Measurements from ENCODE around the gene MED12L.
A peak's percentile ranks its signal among the peaks of the same experiment; 100 is the strongest.

MED12L gene

DNA sequence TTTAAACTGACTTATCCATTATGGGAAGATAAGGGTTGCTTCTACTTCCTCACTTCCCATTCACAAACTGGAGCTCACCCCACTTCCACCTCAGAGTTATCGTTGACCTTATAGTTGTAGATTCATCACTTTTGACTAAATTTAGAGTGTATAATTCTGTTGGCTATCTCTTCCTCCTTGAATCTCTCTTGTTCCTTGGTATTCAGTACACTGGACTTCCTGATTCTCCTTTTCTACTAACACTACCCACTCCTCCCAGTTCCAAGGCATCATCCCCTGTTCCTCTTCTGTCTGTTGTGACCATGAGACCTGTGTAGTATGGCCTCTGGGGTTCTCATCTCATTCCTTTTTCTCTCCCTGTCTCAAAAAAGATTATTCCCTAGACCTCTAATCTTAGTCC is 237.0 kb downstream of the MED12L start:
- Histone ChIP-seq H3K9me3 (ENCODE audit: low read length) (no peaks in the 10 kb centered on the region), H3K9ac (ENCODE audit: low read length) (no peak overlapping the region), H3K27ac (ENCODE audit: low read depth, low read length) (no peak overlapping the region), H3K4me3 (ENCODE audit: low read depth in 1 of 2, low read length in 2 of 2) (no peak overlapping the region), H3K4me1 (ENCODE audit: insufficient read depth, low read length) (no peaks in the 10 kb centered on the region), H3K27me3 (ENCODE audit: control insufficient read depth in 1 of 2, insufficient read depth in 2 of 2, low read length in 2 of 2) (no peaks in the 10 kb centered on the region), H3K36me3 (ENCODE audit: insufficient read depth, low read length) (no peaks in the 10 kb centered on the region)

DNA sequence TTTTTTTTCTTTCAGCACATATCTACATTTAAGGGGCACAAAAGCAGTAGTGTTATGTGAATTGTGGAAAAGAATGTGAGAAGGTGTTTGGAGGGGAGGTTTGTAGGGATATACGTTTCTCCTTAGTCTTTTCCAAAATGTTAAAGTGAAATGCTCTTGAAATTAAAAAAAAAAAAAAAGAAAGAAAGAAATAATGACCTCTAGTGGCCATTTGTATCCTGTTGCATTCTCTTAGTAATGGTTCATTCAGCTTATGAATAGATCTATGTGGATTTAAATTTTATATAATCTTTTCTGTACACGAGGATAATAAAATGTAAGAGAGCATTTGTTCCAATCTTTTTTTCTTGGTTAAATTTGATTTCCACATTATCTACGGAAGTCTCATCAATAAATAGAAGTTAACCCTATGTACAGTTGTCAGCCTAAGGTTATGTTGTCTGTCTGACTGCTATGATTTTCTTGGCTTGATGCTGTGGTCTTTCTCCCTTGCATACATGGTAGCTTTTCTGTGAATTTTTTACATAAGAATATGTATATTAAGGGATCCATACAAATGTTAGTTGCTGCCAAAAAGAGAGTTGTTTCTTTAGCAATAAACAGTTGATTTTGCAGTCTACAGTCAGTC is 242.2 kb downstream of the MED12L start:
- Histone ChIP-seq H3K4me1 (ENCODE audit: insufficient read depth, low read length) (no peaks in the 10 kb centered on the region), H3K27ac (ENCODE audit: low read depth, low read length) (no peak overlapping the region), H3K9ac (ENCODE audit: low read length) (no peak overlapping the region), H3K9me3 (ENCODE audit: low read length) (no peaks in the 10 kb centered on the region), H3K27me3 (ENCODE audit: control insufficient read depth in 1 of 2, insufficient read depth in 2 of 2, low read length in 2 of 2) (no peaks in the 10 kb centered on the region), H3K4me3 (ENCODE audit: low read depth in 1 of 2, low read length in 2 of 2) (no peak overlapping the region), H3K36me3 (ENCODE audit: insufficient read depth, low read length) (no peaks in the 10 kb centered on the region)

DNA sequence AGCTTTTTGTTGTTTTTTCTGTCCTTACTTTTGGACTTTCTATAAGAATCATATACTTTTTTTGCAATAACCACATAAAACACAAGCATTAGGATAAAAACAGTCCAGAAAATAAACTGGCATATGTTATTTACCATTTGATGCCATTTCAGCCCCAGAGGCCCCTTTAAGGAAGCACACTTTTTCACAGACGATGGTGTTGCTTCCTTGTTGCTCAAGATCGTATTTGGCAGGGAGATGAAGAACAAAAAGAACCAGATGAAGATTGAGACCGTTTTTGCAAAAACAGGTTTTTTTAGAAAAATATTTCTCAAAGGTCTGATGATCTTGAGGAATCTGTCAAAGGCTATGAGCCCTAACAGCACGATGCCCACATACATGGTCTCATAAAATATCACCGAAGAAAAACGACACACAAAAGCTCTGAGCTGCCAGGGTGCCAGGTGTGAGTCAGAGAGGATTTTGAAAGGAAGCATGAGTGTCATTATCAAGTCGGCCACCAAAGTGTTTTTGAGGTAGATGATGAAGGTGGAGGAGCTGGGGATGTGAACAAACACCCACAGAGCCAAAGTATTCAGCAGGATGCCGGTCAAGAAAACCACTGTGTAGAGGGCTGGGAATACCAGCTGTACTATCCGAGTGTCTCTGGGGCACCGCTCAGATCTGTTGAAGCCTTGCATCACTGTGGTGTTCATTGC is 243.0 kb downstream of the MED12L start:
- Histone ChIP-seq H3K9ac (ENCODE audit: low read length) (no peak overlapping the region), H3K27ac (ENCODE audit: low read depth, low read length) (no peak overlapping the region), H3K4me3 (ENCODE audit: low read depth in 1 of 2, low read length in 2 of 2) (no peak overlapping the region), H3K36me3 (ENCODE audit: insufficient read depth, low read length) (no peaks in the 10 kb centered on the region), H3K27me3 (ENCODE audit: control insufficient read depth in 1 of 2, insufficient read depth in 2 of 2, low read length in 2 of 2) (no peaks in the 10 kb centered on the region), H3K4me1 (ENCODE audit: insufficient read depth, low read length) (no peaks in the 10 kb centered on the region), H3K9me3 (ENCODE audit: low read length) (no peaks in the 10 kb centered on the region)

DNA sequence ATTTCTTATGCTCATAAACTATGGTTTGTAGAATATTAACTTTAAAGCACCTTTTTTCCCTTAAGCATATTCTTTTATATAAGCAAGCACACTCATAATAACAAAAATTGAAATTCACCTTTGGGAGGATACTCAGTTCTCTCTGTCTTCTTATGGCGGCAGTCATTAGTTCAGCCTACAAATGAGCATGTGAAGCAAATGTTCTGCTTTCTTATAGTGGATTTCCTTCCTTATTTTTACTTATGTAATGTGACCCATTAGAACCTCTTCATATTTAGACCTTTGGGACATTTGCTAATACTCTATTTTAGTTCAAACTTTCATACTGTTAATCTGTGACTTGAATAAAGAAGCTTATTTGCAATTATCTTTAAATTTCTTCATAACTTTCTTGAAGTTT is 243.9 kb downstream of the MED12L start, which contains the start of gene P2RY13:
P2RY13 (minus strand) TSS at position 187 of the 400 bp plus-strand sequence; CDS start at position 166, 21 bp downstream.
- Histone ChIP-seq H3K9me3 (ENCODE audit: low read length) (no peaks in the 10 kb centered on the region), H3K27ac (ENCODE audit: low read depth, low read length) (no peak within 1 kb of the TSS), H3K36me3 (ENCODE audit: insufficient read depth, low read length) (no peaks in the 10 kb centered on the region), H3K4me1 (ENCODE audit: insufficient read depth, low read length) (no peaks in the 10 kb centered on the region), H3K9ac (ENCODE audit: low read length) (no peak within 1 kb of the TSS), H3K4me3 (ENCODE audit: low read depth in 1 of 2, low read length in 2 of 2) (no peak within 1 kb of the TSS), H3K27me3 (ENCODE audit: control insufficient read depth in 1 of 2, insufficient read depth in 2 of 2, low read length in 2 of 2) (no peaks in the 10 kb centered on the region)

DNA sequence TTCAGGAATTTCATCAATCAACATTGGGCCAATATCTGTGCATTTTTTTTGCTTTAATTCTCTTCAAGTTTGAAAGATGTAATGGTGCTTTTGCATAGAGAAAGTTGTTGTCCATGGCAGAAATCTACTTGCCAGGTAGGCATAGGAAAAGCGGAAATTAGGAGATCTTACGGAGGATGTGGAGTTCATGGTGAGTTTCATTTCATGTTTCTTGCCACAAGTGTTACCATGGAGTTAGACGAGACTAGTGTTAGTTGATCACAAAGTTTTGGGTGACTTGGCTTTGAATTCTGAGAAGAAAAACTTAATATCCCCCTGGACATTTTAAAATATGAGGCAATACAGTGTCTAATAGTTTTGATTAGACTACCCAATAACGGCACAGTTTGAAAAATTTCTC is 244.9 kb downstream of the MED12L start:
- Histone ChIP-seq H3K4me3 (ENCODE audit: low read depth in 1 of 2, low read length in 2 of 2) (no peak overlapping the region), H3K27me3 (ENCODE audit: control insufficient read depth in 1 of 2, insufficient read depth in 2 of 2, low read length in 2 of 2) (no peaks in the 10 kb centered on the region), H3K4me1 (ENCODE audit: insufficient read depth, low read length) (no peaks in the 10 kb centered on the region), H3K9ac (ENCODE audit: low read length) (no peak overlapping the region), H3K27ac (ENCODE audit: low read depth, low read length) (no peak overlapping the region), H3K9me3 (ENCODE audit: low read length) (no peaks in the 10 kb centered on the region), H3K36me3 (ENCODE audit: insufficient read depth, low read length) (no peaks in the 10 kb centered on the region)

DNA sequence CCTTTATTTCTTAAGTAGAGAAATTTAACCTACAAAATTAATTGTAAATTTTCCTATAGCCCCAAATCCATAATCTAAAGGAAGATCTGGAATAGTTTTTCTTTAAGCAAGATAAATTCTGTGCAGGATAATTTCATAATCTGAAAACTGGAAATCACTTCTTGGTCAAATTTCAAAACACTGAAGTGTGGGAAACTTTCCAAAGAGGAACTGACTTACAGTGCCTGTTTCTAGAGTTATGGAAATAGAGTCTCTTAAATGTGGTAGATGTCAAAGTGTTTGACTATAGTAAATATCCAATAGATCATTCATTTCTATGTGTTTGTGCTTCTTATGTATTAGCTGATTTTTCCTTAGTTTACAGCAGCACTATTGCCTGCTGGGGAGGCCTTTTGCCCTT is 245.4 kb downstream of the MED12L start:
- H3K9me3 ChIP-seq (ENCODE audit: low read length), result no peaks in the 10 kb centered on the region
- H3K9ac ChIP-seq (ENCODE audit: low read length), result no peak overlapping the region
- no peaks in the 10 kb centered on the region for H3K36me3 ChIP-seq (ENCODE audit: insufficient read depth, low read length)

DNA sequence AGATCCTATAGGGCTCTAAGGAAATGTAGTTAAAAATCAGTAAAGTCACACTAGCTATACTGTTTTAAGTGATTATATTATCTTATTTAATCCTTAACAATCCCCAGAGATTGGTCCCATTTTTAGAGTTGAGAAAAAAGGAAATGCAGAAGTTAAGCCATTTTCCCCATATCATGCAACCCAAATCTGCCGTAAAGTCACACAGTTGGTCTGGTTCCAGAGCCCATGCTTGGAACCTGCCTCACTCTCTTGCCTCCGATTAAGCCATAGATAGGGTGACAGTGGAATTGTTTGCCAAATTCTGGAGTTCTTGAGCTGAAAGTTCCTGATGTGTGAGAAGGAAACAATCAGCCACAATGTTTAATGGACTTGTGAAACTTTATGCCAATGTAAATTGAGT is 246.2 kb downstream of the MED12L start:
- H3K9ac ChIP-seq (ENCODE audit: low read length), result no peak overlapping the region
- H3K27ac ChIP-seq (ENCODE audit: low read depth, low read length), result no peak overlapping the region
- H3K4me1 ChIP-seq (ENCODE audit: insufficient read depth, low read length), result no peaks in the 10 kb centered on the region
- no peaks in the 10 kb centered on the region for H3K27me3 ChIP-seq (ENCODE audit: control insufficient read depth in 1 of 2, insufficient read depth in 2 of 2, low read length in 2 of 2)
- no peaks in the 10 kb centered on the region for H3K36me3 ChIP-seq (ENCODE audit: insufficient read depth, low read length)
- H3K4me3 ChIP-seq (ENCODE audit: low read depth in 1 of 2, low read length in 2 of 2), result no peak overlapping the region
- H3K9me3 ChIP-seq (ENCODE audit: low read length), result no peaks in the 10 kb centered on the region

More for the DNA sequence above, 245.4 kb downstream of the MED12L start:
- no peaks in the 10 kb centered on the region for H3K27me3 ChIP-seq (ENCODE audit: control insufficient read depth in 1 of 2, insufficient read depth in 2 of 2, low read length in 2 of 2)
- no peaks in the 10 kb centered on the region for H3K4me1 ChIP-seq (ENCODE audit: insufficient read depth, low read length)
- H3K4me3 ChIP-seq (ENCODE audit: low read depth in 1 of 2, low read length in 2 of 2), result no peak overlapping the region
- H3K27ac ChIP-seq (ENCODE audit: low read depth, low read length), result no peak overlapping the region

DNA sequence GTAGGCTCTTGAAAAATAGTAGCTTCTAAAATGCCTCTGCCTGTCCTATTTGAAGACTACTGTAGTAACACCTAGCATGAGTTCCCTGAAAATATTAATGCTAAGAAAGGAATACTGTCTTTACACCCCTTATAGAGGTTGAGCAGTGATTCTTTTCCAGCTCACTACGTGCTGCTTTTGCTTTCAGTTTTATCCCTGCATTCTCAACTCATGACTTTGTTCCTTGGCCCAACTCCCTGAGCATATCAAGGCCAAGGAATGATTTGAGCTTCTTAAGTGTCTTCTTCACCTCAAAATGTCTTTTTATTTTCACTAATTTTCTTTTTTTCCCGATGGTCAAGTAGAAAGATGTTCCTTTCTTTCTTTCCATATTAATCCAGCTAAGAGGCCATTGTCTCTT is 260.4 kb downstream of the MED12L start:
- no peaks in the 10 kb centered on the region for H3K4me1 ChIP-seq (ENCODE audit: insufficient read depth, low read length)
- no peak overlapping the region for H3K9ac ChIP-seq (ENCODE audit: low read length)
- no peaks in the 10 kb centered on the region for H3K27me3 ChIP-seq (ENCODE audit: control insufficient read depth in 1 of 2, insufficient read depth in 2 of 2, low read length in 2 of 2)
- no peaks in the 10 kb centered on the region for H3K9me3 ChIP-seq (ENCODE audit: low read length)
- no peaks in the 10 kb centered on the region for H3K36me3 ChIP-seq (ENCODE audit: insufficient read depth, low read length)
- H3K4me3 ChIP-seq (ENCODE audit: low read depth in 1 of 2, low read length in 2 of 2), result peak overlapping the region; percentile 10 to 39
- H3K27ac ChIP-seq (ENCODE audit: low read depth, low read length), result peak overlapping the region; percentile 56

DNA sequence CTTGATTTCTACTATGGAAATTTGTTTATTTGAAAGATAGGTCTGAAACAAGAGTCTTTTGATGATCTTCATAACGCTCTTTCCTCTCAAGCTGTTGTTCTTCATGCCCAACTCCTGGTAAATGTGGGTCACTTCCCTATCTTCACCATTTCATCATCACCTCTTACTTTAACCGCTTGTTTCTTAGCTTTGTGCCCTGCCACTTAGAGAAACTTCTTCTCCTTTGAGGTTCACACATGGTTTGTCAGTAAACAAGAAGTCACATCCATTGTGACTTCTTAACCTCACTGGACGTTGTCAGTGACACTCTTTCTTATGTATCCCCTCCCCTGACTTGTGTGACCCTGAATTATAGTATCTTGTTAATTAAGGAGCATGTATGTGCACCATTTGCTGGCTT is 260.8 kb downstream of the MED12L start:
- Histone ChIP-seq H3K4me3 (ENCODE audit: low read depth in 1 of 2, low read length in 2 of 2) (peak overlapping the region in 1 of 2 donors; percentile 10), H3K27ac (ENCODE audit: low read depth, low read length) (peak overlapping the region; percentile 56), H3K9me3 (ENCODE audit: low read length) (no peaks in the 10 kb centered on the region), H3K9ac (ENCODE audit: low read length) (no peak overlapping the region), H3K4me1 (ENCODE audit: insufficient read depth, low read length) (no peaks in the 10 kb centered on the region), H3K27me3 (ENCODE audit: control insufficient read depth in 1 of 2, insufficient read depth in 2 of 2, low read length in 2 of 2) (no peaks in the 10 kb centered on the region), H3K36me3 (ENCODE audit: insufficient read depth, low read length) (no peaks in the 10 kb centered on the region)

DNA sequence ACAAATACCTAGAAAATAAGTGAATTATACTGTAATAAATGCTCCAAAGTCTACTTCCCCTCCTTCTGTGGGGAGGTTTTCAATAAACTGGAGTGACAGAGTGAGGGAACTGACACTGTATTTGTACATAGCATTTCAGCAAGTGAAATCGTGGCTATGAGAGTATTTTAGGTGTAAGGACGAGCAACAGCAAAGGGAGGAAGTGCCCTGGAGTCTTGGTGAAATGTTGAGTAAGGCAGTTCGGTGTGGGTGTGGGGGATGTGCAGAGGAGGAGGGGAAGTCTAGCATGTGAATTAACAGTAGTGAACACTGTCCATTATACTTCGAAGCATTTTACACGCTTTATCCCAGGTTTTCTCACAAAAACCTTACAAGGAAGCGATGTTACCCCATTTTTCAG is 262.0 kb downstream of the MED12L start:
- Histone ChIP-seq H3K27ac (ENCODE audit: low read depth, low read length) (no peak overlapping the region), H3K4me1 (ENCODE audit: insufficient read depth, low read length) (no peaks in the 10 kb centered on the region), H3K27me3 (ENCODE audit: control insufficient read depth in 1 of 2, insufficient read depth in 2 of 2, low read length in 2 of 2) (no peaks in the 10 kb centered on the region), H3K4me3 (ENCODE audit: low read depth in 1 of 2, low read length in 2 of 2) (no peak overlapping the region), H3K36me3 (ENCODE audit: insufficient read depth, low read length) (no peaks in the 10 kb centered on the region), H3K9me3 (ENCODE audit: low read length) (no peaks in the 10 kb centered on the region), H3K9ac (ENCODE audit: low read length) (no peak overlapping the region)

DNA sequence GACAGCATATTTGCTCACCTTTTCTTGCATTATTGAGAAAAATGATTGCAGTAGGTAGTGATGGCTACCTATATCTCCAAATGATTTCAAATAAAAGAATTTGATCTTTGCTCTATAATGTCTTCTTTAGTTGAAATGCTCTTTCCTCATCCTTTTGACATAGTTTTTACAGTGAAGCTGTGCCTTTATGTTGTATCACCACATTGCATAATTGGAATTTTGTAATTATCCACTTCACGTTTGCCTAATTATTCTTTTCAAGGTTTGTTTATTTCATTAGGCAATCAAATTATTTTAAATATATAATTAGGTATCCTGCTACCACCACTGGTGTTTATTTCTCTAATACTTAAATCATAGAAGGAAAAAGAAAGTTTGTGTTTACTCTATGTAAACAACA is 265.2 kb downstream of the MED12L start:
- Histone ChIP-seq H3K4me1 (ENCODE audit: insufficient read depth, low read length) (no peaks in the 10 kb centered on the region), H3K27me3 (ENCODE audit: control insufficient read depth in 1 of 2, insufficient read depth in 2 of 2, low read length in 2 of 2) (no peaks in the 10 kb centered on the region), H3K9ac (ENCODE audit: low read length) (no peak overlapping the region), H3K27ac (ENCODE audit: low read depth, low read length) (no peak overlapping the region), H3K9me3 (ENCODE audit: low read length) (no peaks in the 10 kb centered on the region), H3K36me3 (ENCODE audit: insufficient read depth, low read length) (no peaks in the 10 kb centered on the region), H3K4me3 (ENCODE audit: low read depth in 1 of 2, low read length in 2 of 2) (no peak overlapping the region)

DNA sequence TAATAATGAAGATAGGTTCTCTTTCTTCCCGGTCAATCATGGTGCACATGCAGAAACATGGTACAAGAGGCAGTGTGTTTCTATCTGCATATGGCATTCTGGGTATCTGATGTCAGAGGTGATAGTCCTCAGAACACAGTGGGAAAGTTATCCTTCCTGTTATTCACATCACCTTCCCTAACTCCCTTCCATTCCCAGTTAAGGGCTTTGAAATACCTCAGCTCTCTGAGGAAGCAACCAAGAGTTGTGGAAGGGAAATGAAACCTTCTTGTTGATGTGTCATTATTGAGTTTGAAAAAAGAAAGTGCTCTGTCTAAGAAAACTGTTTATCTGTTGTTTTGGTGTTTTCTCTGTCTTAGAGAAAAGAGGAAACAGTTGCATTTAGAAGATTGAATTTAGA is 265.8 kb downstream of the MED12L start:
- H3K4me3 ChIP-seq (ENCODE audit: low read depth in 1 of 2, low read length in 2 of 2), result no peak overlapping the region
- no peaks in the 10 kb centered on the region for H3K36me3 ChIP-seq (ENCODE audit: insufficient read depth, low read length)
- no peaks in the 10 kb centered on the region for H3K4me1 ChIP-seq (ENCODE audit: insufficient read depth, low read length)
- H3K9ac ChIP-seq (ENCODE audit: low read length), result no peak overlapping the region
- H3K27me3 ChIP-seq (ENCODE audit: control insufficient read depth in 1 of 2, insufficient read depth in 2 of 2, low read length in 2 of 2), result no peaks in the 10 kb centered on the region
- H3K9me3 ChIP-seq (ENCODE audit: low read length), result no peaks in the 10 kb centered on the region
- H3K27ac ChIP-seq (ENCODE audit: low read depth, low read length), result no peak overlapping the region
